Breast epithelium (tissue), 3 donors: Measurements from ENCODE around the gene FBXW8.

ENCODE experiments used
- POLR2A ChIP-seq: fragments of 450-650 bp; IDR thresholded peaks from one replicate; pipeline ENCODE4 v1.6.1; 2016; ENCODE audit warnings: antibody characterized with exemption, mild to moderate bottlenecking, moderate library complexity
- POLR2AphosphoS5 ChIP-seq, 3 donors: sonication (generic); formaldehyde crosslinking; IDR thresholded peaks; one replicate each; pipeline ENCODE4 v1.6.1; 2017; ENCODE audit warnings: antibody characterized with exemption in 3 of 3
- TF ChIP-seq, protein P1 (sequence below), 3 donors: fragments of 450-650 bp; IDR thresholded peaks; one replicate each; pipeline ENCODE4 v1.5.1; 2016 to 2017; ENCODE audit warnings: antibody characterized with exemption in 3 of 3, mild to moderate bottlenecking in 3 of 3, moderate library complexity in 3 of 3

DNA sequence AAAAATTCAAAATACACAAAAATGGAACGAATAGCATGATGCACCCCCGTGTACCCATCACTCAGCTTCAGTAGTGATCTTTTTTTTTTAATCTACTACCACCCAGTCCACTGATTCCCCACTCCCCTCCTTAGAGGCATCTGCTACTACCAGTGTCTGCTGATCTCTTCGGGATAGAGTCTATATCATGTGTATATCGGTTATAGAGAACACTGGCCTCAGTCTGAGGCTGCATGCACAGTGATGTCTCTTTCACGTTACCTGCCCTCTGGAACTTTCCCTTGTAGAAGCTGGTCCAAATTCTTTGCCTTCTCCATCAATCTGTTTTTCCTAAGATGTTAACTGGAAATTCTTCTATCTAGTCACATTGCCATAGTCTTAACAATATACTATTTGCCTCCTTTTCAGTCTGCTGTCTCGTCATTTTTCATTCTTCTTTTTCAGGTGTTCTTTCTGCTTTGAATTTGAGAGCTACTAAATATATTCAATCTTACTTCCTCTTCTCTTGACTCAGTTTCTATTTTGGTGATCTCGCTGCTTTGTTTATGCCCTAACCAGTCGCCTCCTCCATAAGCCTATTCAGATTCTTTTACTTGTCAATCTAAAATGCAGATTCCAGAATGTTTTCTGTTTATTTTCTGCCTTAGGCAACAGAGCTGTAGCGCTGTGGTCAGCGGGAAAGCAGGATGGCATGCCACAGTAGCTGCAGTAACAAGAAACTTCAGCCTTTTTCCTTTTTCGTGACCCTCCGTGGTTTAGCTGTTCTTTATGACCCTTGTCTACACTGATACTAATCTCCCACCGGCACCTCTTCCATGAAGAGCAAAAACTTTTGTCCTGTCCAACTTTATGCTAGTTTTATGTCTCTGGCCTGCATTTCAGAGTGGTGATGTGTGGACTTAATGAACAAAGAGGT is 67.0 kb downstream of the FBXW8 start:
- TF ChIP-seq, protein P1, sequence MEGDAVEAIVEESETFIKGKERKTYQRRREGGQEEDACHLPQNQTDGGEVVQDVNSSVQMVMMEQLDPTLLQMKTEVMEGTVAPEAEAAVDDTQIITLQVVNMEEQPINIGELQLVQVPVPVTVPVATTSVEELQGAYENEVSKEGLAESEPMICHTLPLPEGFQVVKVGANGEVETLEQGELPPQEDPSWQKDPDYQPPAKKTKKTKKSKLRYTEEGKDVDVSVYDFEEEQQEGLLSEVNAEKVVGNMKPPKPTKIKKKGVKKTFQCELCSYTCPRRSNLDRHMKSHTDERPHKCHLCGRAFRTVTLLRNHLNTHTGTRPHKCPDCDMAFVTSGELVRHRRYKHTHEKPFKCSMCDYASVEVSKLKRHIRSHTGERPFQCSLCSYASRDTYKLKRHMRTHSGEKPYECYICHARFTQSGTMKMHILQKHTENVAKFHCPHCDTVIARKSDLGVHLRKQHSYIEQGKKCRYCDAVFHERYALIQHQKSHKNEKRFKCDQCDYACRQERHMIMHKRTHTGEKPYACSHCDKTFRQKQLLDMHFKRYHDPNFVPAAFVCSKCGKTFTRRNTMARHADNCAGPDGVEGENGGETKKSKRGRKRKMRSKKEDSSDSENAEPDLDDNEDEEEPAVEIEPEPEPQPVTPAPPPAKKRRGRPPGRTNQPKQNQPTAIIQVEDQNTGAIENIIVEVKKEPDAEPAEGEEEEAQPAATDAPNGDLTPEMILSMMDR (IDR thresholded peaks at IDR 0.05): no peak
- no peak for TF ChIP-seq POLR2A
- no peak for TF ChIP-seq POLR2AphosphoS5 (IDR thresholded peaks at IDR 0.05)
